Right lobe of liver (tissue), 6 donors: ENCODE results near the gene MYOF. TPM values are rescaled to one million over a fixed set of nuclear protein-coding genes. Genes with fewer than 3 reads are reported as not detected.

Experiments
- ATAC-seq, 4 donors: fragments of 200-7000 bp; cut with Tn5 transposase; one replicate each; pipeline ENCODE4 v1.9.1; 2020; ENCODE audit warnings: mild to moderate bottlenecking in 4 of 4, moderate library complexity in 4 of 4
- DNase-seq, 3 donors: peaks; one replicate each; pipeline ENCODE4 v3.0.0-alpha.2; 2020
- H3K27ac ChIP-seq, 3 donors: fragments of 200-600 bp; one replicate each; pipeline ENCODE4 v1.8.0; 2022
- H3K27me3 ChIP-seq, 2 donors: fragments of 200-600 bp; one replicate each; pipeline ENCODE4 v1.8.0; 2022
- H3K36me3 ChIP-seq, 4 donors: fragments of 200-600 bp; sonication (generic) in 1 of 4; one replicate each; pipeline versions ENCODE4 v1.5.1 to v1.8.0; 2017 to 2022; ENCODE audit warnings: control low read depth in 1 of 4
- H3K4me1 ChIP-seq, 4 donors: fragments of 200-600 bp; sonication (generic) in 1 of 4; one replicate each; pipeline versions ENCODE4 v1.5.1 to v1.8.0; 2017 to 2022; ENCODE audit warnings: control low read depth in 1 of 4
- H3K4me3 ChIP-seq, 3 donors: fragments of 200-600 bp; one replicate each; pipeline ENCODE4 v1.8.0; 2022
- H3K9me3 ChIP-seq, 4 donors: fragments of 200-600 bp; sonication (generic) in 1 of 4; one replicate each; pipeline versions ENCODE4 v1.5.1 to v1.8.0; 2017 to 2022; ENCODE audit warnings: control low read depth in 1 of 4
- POLR2A ChIP-seq: fragments of 450-650 bp; IDR thresholded peaks from one replicate; pipeline ENCODE4 v1.6.1; 2017; ENCODE audit warnings: antibody characterized with exemption, mild to moderate bottlenecking
- WGBS: methylation state at CpG from one replicate; pipeline ENCODE4 v1.1.6; 2018; ENCODE audit warnings: low coverage, low lambda C conversion rate; ENCODE audit not compliant: insufficient coverage; ENCODE audit errors: missing lambda C conversion rate; 5-methylcytosine and 5-hydroxymethylcytosine counted together
- intact Hi-C, 2 donors: fragments of 100-400 bp; cut with DNase I; formaldehyde crosslinking; loops; one replicate each; pipeline versions ENCODE4 v1.11.2 to v1.14.1; 2022
- total RNA-seq, 6 experiments: library from RNA; depleted of rRNA in 2 of 6; stranded (reverse); fragments of >200 nt in 2 of 6; fragmentation: NEBNext Ultra II Directional in 3 of 6; extraction: Animal tissue kit (Norgen Biotek cat#: 25700) in 3 of 6; gene quantifications; one replicate each; pipeline versions ENCODE4 v1.1.0 to v1.2.4, GENCODE V29; 2016 to 2023
- TF ChIP-seq, protein P1 (sequence below), 4 donors: fragments of 200-600 bp in 3 of 4; fragments of 450-650 bp in 1 of 4; IDR thresholded peaks; one replicate each; pipeline versions ENCODE4 v1.5.1 to v1.8.0; 2016 to 2022; ENCODE audit warnings: antibody characterized with exemption in 4 of 4, mild to moderate bottlenecking in 2 of 4
- donor health status: DM: no; HTN: yes; CAD: no.
- donor health status: DM: no; HTN: no; CAD: no.
- donor health status: DM: no; HTN: no; CAD: no.
- donor health status: DM: no; HTN: yes; CAD: no.
- donor health status: DM: no; HTN: yes; CAD: no.

MYOF gene
- total RNA-seq, 6 experiments from 2014 or later, result 1.9 to 14.6 (median 3.2) TPM

DNA sequence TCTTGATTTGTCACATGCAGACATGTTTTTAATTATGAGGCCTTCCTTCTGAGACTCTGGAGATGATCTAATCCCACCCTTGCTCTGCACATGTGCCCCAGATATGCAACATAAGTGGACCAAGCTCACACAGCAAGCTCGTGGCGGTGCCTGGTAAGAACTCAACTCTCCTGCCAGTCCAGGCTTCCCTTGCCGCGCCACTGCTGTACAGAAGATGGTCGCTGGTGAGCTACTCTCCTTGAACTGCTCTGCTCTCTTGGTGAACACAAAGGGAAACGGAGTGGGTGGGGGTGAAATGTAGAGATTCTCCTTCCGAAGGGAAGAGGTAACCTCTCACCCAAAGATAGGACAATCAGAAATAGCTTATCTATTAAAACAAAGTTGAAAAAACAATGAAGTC, 25.7 kb downstream of the MYOF start:
- H3K4me1 ChIP-seq, result peaks cover 0 to 3% (median 0%) of the 10 kb centered on the region in 4 donors
- no peaks in the 10 kb centered on the region for H3K36me3 ChIP-seq
- TF ChIP-seq POLR2A, result no peak
- TF ChIP-seq, protein P1, sequence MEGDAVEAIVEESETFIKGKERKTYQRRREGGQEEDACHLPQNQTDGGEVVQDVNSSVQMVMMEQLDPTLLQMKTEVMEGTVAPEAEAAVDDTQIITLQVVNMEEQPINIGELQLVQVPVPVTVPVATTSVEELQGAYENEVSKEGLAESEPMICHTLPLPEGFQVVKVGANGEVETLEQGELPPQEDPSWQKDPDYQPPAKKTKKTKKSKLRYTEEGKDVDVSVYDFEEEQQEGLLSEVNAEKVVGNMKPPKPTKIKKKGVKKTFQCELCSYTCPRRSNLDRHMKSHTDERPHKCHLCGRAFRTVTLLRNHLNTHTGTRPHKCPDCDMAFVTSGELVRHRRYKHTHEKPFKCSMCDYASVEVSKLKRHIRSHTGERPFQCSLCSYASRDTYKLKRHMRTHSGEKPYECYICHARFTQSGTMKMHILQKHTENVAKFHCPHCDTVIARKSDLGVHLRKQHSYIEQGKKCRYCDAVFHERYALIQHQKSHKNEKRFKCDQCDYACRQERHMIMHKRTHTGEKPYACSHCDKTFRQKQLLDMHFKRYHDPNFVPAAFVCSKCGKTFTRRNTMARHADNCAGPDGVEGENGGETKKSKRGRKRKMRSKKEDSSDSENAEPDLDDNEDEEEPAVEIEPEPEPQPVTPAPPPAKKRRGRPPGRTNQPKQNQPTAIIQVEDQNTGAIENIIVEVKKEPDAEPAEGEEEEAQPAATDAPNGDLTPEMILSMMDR (IDR thresholded peaks at IDR 0.05), result no peak
- DNase-seq (no peak), ATAC-seq (no peak)
- H3K9me3 ChIP-seq, result no peaks in the 10 kb centered on the region
- no peaks in the 10 kb centered on the region for H3K27me3 ChIP-seq
- WGBS, result 77% methylated on average over 7 of the region's 7 CpGs
- intact Hi-C loops, result no loop called here
- H3K27ac ChIP-seq, result no peak overlapping the region
- no peak overlapping the region for H3K4me3 ChIP-seq

DNA sequence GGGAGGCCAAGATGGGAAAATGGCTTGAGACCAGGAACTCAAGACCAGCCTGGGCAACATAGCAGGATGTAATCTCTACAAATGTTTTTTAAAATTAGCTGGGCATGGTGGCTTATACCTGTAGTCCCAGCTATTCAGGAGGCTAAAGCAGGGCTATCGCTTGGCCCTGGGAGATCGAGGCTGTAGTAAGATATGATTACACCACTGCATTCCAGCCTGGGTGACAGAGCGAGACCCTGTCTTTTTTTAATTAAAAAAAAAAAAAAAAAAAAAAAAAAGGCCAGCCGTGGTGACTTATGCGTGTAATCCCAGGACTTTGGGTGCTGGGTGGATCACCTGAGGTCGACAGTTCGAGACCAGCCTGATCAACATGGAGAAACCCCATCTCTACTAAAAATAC, 27.4 kb downstream of the MYOF start:
- ATAC-seq (no peak), DNase-seq (no peak)
- peaks cover 0 to 8% (median 0%) of the 10 kb centered on the region in 4 donors for H3K4me1 ChIP-seq
- intact Hi-C loops, result no loop called here
- H3K9me3 ChIP-seq, result no peaks in the 10 kb centered on the region
- H3K36me3 ChIP-seq, result no peaks in the 10 kb centered on the region
- no peak overlapping the region for H3K4me3 ChIP-seq
- no peak overlapping the region for H3K27ac ChIP-seq
- 93% methylated on average over 3 of the region's 7 CpGs for WGBS
- H3K27me3 ChIP-seq, result no peaks in the 10 kb centered on the region
- TF ChIP-seq, protein P1 (IDR thresholded peaks at IDR 0.05), result no peak
- TF ChIP-seq POLR2A, result no peak

DNA sequence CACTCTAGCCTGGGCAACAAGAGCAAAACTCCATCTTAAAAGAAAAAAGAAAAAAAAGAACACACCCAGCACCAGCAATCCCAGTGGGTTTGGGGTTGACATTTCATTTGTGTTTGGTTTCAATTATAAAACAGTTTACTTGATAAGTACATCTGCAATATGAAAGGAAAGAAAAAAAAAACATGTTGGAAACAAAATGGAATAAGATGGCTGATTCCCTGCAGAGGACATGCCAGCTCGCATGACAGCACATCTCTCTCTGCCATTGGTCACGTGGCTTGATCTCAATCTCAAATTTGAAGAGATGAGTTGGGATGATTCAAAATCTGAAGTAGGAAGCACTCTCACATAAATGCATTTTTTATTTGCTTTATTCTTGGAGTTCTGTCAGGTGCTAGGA, 28.0 kb downstream of the MYOF start:
- 87% methylated on average over 2 of the region's 2 CpGs for whole genome bisulfite sequencing
- intact Hi-C loops, result no loop called here
- no peak for TF ChIP-seq POLR2A
- TF ChIP-seq, protein P1 (IDR thresholded peaks at IDR 0.05), result no peak
- Histone ChIP-seq H3K27ac (no peak overlapping the region), H3K36me3 (no peaks in the 10 kb centered on the region), H3K27me3 (no peaks in the 10 kb centered on the region), H3K4me3 (no peak overlapping the region), H3K4me1 (peaks cover 0 to 8% (median 0%) of the 10 kb centered on the region in 4 donors), H3K9me3 (no peaks in the 10 kb centered on the region)
- DNase-seq (no peak), ATAC-seq (no peak)

DNA sequence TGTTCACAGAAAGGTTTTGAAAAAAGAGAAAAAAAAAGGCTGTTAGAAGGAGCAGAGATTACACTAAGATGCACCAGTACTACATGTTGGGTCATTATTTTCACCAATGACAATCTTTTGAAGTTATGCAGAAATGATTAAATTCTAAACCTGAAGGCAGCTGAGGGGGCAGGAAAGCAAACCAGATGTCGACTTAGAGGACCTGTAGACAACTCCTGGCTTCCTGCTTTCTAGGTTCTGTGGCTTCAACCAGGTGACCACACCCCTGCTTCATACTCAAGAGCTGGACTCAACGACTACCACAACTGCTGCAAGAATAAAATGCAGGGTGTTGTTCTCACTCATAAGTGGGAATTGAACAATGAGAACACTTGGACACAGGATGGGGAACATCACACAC, 30.0 kb downstream of the MYOF start:
- no peak for ATAC-seq
- no peak overlapping the region for H3K27ac ChIP-seq
- peaks cover 0 to 8% (median 0%) of the 10 kb centered on the region in 4 donors for H3K4me1 ChIP-seq
- no peaks in the 10 kb centered on the region for H3K36me3 ChIP-seq
- no peak for DNase-seq
- no peaks in the 10 kb centered on the region for H3K27me3 ChIP-seq
- intact Hi-C loops, result no loop called here
- H3K4me3 ChIP-seq, result no peak overlapping the region
- 72% methylated on average over 2 of the region's 2 CpGs for WGBS
- no peaks in the 10 kb centered on the region for H3K9me3 ChIP-seq
- TF ChIP-seq POLR2A, result no peak
- TF ChIP-seq, protein P1 (IDR thresholded peaks at IDR 0.05), result no peak
